AG09309 (cell line): ENCODE measurements around the gene ATP5PD.
"Not testable (repeated sequence)": the region's sequence is repeated elsewhere in the genome, so short reads cannot be mapped to it uniquely, and the experiment has no call there.

Source experiments
- DNase-seq: peaks from one replicate; pipeline ENCODE4 v3.0.0-alpha.2; 2010; ENCODE audit warnings: low read depth
- H3K4me3 ChIP-seq: 2 replicates; pipeline ENCODE4 v1.5.1; 2011; ENCODE audit warnings: mild to moderate bottlenecking, low read depth, low read length, moderate library complexity; ENCODE audit not compliant: control insufficient read depth
- TF ChIP-seq, protein P1 (sequence below): IDR thresholded peaks from 2 replicates; pipeline ENCODE4 v1.5.1; 2011; ENCODE audit warnings: mild to moderate bottlenecking, low read depth, low read length, inconsistent platforms; ENCODE audit not compliant: insufficient read depth, control insufficient read depth; ENCODE audit errors: missing control alignments

Gene ATP5PD

DNA sequence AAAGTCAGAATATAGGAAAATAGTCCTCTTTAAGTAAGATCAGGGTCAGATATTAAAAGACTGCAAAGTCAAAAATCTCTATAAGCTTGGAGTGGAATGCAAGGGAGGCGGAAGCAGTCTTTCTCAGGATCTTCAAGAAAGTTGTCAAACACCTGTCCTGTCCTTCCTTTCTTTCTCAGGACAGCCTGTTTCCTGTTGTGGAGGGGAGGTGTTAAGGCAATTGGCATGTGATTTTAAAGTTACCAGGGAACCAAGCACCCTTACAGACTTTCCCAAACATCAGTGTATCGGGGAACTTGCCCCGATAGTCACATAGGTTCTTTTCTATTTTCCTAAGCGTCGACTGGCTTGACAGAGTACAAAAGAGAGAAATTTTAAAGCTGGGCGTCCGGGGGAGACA, 2.1 kb downstream of the ATP5PD start:
- no peak for DNase-seq
- H3K4me3 ChIP-seq: no peak overlapping the region
- TF ChIP-seq, protein P1, sequence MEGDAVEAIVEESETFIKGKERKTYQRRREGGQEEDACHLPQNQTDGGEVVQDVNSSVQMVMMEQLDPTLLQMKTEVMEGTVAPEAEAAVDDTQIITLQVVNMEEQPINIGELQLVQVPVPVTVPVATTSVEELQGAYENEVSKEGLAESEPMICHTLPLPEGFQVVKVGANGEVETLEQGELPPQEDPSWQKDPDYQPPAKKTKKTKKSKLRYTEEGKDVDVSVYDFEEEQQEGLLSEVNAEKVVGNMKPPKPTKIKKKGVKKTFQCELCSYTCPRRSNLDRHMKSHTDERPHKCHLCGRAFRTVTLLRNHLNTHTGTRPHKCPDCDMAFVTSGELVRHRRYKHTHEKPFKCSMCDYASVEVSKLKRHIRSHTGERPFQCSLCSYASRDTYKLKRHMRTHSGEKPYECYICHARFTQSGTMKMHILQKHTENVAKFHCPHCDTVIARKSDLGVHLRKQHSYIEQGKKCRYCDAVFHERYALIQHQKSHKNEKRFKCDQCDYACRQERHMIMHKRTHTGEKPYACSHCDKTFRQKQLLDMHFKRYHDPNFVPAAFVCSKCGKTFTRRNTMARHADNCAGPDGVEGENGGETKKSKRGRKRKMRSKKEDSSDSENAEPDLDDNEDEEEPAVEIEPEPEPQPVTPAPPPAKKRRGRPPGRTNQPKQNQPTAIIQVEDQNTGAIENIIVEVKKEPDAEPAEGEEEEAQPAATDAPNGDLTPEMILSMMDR: no peak

DNA sequence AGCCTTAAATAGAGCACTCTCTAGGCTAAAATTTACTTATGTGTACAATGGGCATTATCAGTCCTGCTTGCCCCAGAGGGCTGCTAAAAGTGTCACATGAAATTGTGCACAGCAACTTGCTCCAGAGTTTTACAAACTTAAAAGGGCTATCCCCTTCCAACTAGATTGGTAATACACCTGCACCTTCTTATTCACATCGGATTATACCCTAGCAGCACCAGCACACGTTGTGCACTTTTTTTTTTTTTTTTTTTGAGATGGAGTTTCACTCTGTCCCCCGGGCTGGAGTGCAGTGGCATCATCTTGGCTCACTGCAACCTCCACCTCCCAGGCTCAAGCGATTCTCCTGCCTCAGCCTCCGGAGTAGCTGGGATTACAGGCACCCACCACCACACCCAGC, 3.0 kb downstream of the ATP5PD start:
- not testable (repeated sequence) for H3K4me3 ChIP-seq, DNase-seq

DNA sequence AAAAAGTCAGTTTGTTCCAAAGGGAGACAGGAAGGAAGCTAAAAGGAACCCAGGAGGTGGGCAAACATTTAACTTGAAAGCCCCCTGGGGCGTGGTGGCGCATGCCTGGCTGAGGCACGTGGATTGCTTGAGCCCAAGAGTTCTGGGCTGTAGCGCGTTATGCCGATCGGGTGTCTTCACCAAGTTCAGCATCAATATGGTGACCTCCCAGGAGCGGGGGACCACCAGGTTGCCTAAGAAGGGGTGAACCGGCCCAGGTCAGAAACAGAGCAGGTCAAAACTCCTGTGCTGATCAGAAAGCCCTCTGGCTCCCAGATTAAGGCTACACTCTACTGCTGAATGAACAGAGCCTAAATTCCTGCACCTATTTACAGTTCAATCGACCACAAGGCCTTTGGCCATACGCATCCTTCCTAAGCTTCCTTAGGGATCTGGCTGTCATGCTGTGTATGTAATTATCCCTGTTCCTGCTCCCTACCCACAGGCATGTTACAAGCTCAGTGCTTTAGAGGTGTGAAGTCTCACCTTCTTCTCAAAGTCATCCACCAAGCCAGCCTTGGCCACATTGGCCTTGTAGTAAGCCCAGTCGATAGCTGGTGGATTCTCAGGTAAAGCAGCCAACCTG, 5.0 kb downstream of the ATP5PD start:
- TF ChIP-seq, protein P1: no peak
- DNase-seq: no peak
- H3K4me3 ChIP-seq: no peak overlapping the region

GRCh38 chr17:75039238-75039637, 7.5 kb downstream of the ATP5PD start:
- TF ChIP-seq, protein P1: no peak
- no peak for DNase-seq
- H3K4me3 ChIP-seq: no peak overlapping the region

- no peak overlapping the region for H3K4me3 ChIP-seq
- TF ChIP-seq, protein P1: no peak
- DNase-seq: no peak
These were observed 10.0 kb downstream of the ATP5PD start for GRCh38 chr17:75036643-75037268.

DNA sequence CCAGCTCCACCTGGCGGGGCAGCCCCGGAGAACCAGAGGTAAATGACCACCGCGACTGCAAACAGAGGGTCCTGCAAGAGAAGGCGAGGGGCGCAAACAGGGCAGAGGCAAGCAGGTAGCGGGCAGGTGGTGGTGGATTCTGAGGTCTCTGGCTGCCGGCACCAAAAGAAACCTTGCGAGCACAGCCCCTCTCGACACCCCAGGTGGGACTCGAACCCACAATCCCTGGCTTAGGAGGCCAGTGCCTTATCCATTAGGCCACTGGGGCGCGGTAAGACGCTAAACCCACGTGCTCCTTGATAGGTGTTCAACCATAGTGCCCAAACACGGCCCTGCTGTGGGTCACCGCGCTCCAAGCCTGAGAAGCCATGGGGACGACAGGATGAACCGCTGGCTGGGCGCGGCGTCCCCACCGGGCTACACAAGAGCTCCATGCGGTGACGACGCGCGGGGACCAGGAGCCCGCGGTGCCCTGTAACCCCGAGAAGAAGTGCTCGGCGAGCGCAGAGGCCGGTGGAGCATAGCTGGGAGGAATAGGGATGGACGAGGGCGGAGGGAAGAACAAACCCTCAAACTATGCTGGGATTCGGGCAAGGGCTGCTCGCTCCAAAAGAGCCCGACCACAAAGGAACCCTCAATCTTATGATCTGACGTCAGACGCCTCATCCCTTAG, 12.4 kb downstream of the ATP5PD start:
- TF ChIP-seq, protein P1: peak; percentile 25
- no peak for DNase-seq
- peak overlapping the region; percentile 67 for H3K4me3 ChIP-seq
